Measurements from ENCODE around the gene ACAA2.

Gene ACAA2

DNA sequence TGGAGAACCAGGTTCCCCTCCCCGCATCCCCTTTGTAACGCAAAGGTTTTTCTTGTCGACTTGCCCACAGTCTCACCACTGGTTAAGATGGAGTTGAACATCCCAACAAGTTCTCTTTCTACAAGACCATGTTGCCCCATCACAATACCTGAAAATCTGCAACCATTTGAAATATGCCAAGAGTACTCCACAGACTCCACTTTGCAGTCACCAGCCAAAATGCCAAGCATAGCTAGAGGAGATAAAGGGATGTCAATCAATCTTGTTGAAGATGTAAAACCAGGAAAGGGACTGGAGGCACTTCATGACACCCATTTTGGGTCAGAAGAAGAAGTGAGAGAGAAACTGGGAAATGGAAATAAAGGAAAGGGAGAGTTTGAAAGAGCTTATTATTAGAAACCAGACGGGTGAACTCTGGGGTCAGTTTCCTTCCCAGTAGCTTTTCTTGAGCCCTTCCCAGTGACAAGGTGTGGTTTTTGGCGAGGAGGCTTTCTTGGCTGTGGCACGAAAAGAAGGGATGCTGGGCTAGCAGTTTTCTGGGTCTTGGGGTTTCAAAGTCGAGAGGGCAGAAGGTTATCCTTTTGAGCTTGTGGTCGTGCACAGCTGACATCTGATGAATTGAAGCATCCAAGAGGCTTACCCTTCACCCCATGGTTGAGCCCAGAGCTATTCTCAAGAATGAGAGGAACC lies 79.3 kb downstream of the ACAA2 start:
- no peak for DNase-seq

DNA sequence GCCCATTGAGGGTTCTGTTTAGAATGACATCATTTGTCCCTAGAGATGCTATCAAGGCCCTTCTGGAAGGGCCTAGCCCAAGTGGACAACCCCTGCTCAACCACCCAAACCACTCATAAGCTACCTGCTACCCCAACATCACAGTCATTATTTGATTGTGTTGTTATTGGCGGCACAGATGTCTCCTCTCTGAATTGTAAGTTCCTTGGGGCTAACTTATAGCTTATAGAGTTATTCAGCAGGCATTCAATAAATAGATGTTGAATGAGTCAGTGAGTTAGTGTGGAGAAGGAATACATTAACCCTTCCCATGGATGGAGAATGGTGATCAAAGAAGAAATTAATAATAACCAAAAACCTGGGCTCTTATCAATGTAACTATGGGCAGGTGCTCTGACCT lies 80.0 kb downstream of the ACAA2 start:
- no peak for DNase-seq
